Activated naive CD8-positive, alpha-beta T cell treated with anti-CD3 and anti-CD28 coated beads, Interleukin-2, amount 50 U/mL, for 24 hours (primary cell): ENCODE data around the gene TTBK2.
"Not testable (repeated sequence)": the region's sequence is repeated elsewhere in the genome, so short reads cannot be mapped to it uniquely, and the experiment has no call there.

Experiments
- ATAC-seq: fragments of 150-1000 bp; cut with Tn5 transposase; one replicate; pipeline ENCODE4 v1.10.0; 2021
- DNase-seq: peaks from one replicate; pipeline ENCODE4 v3.0.0; 2021
- H3K27ac Mint-ChIP-seq: one replicate; pipeline ENCODE4 v1.8.0; 2021; ENCODE audit warnings: mild to moderate bottlenecking, mixed read lengths
- H3K27me3 Mint-ChIP-seq: one replicate; pipeline ENCODE4 v1.8.0; 2021; ENCODE audit warnings: mixed read lengths
- H3K36me3 Mint-ChIP-seq: one replicate; pipeline ENCODE4 v1.8.0; 2021; ENCODE audit warnings: low read depth, mixed read lengths
- H3K4me1 Mint-ChIP-seq: one replicate; pipeline ENCODE4 v1.8.0; 2021; ENCODE audit warnings: mixed read lengths
- H3K4me3 Mint-ChIP-seq: one replicate; pipeline ENCODE4 v1.8.0; 2021; ENCODE audit warnings: mild to moderate bottlenecking, moderate library complexity, mixed read lengths
- H3K9me3 Mint-ChIP-seq: one replicate; pipeline ENCODE4 v1.8.0; 2021; ENCODE audit warnings: mixed read lengths

The TTBK2 gene

GRCh38 chr15:42919799-42920518 lies 619 bp downstream of the TTBK2 start:
- no peaks in the 10 kb centered on the region for H3K9me3 Mint-ChIP-seq
- H3K4me1 Mint-ChIP-seq, result peaks cover 38% of the 10 kb centered on the region
- peak overlapping the region; percentile 88 for H3K4me3 Mint-ChIP-seq
- no peaks in the 10 kb centered on the region for H3K27me3 Mint-ChIP-seq
- peak overlapping the region; percentile 80 for H3K27ac Mint-ChIP-seq
- ATAC-seq (peak; percentile 0), DNase-seq (peak; percentile 50)
- H3K36me3 Mint-ChIP-seq, result peaks cover 1% of the 10 kb centered on the region

GRCh38 chr15:42919308-42919707 lies 1.3 kb downstream of the TTBK2 start:
- H3K4me1 Mint-ChIP-seq, result peaks cover 42% of the 10 kb centered on the region
- H3K4me3 Mint-ChIP-seq, result peak overlapping the region; percentile 88
- DNase-seq, result no peak
- no peak for ATAC-seq
- peaks cover 1% of the 10 kb centered on the region for H3K36me3 Mint-ChIP-seq
- no peaks in the 10 kb centered on the region for H3K27me3 Mint-ChIP-seq
- no peak overlapping the region for H3K27ac Mint-ChIP-seq
- no peaks in the 10 kb centered on the region for H3K9me3 Mint-ChIP-seq

- ATAC-seq (no peak), DNase-seq (no peak)
- Mint-ChIP-seq H3K4me3 (no peak overlapping the region), H3K9me3 (no peaks in the 10 kb centered on the region), H3K27ac (no peak overlapping the region), H3K36me3 (peaks cover 1% of the 10 kb centered on the region), H3K27me3 (no peaks in the 10 kb centered on the region), H3K4me1 (peaks cover 42% of the 10 kb centered on the region)
Observed at GRCh38 chr15:42918047-42918446, 2.5 kb downstream of the TTBK2 start.

GRCh38 chr15:42915654-42916315 lies 4.8 kb downstream of the TTBK2 start:
- H3K4me1 Mint-ChIP-seq, result peaks cover 33% of the 10 kb centered on the region
- H3K4me3 Mint-ChIP-seq, result no peak overlapping the region
- peaks cover under 1% of the 10 kb centered on the region for H3K36me3 Mint-ChIP-seq
- H3K27ac Mint-ChIP-seq, result peak overlapping the region; percentile 59
- H3K9me3 Mint-ChIP-seq, result no peaks in the 10 kb centered on the region
- DNase-seq (no peak), ATAC-seq (no peak)
- no peaks in the 10 kb centered on the region for H3K27me3 Mint-ChIP-seq

DNA sequence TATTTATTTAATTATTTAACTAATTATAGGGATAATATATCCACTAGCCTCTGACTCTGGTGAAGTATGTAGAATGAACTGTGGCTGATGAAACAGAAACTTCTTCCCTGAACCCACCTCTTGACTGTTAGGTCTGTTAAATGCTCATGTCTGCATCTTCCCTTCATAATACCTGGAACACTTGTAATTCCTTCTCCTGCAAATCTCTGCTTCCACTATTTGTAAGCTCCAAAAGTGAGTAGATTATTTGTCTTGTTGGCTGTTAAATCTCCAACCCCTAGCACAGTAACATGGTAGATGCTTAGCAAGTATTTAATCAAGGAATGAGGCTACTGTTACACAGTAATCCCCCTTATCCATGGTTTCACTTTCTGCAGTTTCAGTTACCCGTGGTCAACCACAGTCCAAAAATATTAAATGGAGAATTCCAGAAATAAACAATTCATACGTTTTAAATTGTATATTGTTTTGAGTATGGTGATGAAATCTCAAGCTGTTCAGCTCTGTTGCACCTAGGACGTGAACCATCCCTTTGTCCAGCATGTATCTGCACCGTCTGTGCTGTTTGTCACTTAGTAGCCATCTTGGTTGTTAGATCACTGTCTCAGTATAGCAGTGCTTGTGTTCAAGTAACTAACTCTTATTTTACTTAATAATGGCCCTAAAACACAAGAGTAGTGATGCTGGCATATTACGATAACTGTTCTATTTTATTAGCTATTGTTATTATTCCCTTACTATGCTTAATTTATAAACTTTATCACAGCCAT lies 5.7 kb downstream of the TTBK2 start:
- Mint-ChIP-seq H3K27me3 (no peaks in the 10 kb centered on the region), H3K27ac (no peak overlapping the region), H3K4me1 (peaks cover 32% of the 10 kb centered on the region), H3K9me3 (no peaks in the 10 kb centered on the region), H3K4me3 (no peak overlapping the region), H3K36me3 (no peaks in the 10 kb centered on the region)
- DNase-seq (no peak), ATAC-seq (peak; percentile 44)

DNA sequence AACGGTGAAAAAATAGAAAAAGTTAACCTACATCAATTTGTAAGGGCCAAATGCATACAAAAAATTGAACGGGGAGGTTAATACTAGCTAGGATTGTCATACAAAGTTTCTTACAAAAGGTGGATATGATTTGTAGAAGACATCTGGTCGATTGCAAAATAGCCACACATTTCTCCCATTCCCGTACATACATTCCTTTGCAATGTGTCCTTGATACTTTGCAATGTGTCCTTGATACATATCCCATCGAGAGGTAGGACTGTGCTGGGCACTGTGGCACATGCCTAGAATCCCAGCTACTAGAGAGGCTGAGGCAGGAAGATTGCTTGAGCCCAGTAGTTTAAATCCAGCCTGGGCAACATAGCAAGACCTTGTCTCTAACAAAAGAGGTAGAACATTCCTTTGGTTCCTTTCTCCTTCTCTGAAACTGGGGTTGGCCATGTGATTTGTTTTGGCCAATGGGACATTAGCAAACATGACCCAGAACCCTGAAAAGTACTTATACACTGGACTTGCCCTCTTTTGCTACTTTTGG lies 9.5 kb downstream of the TTBK2 start:
- H3K27ac Mint-ChIP-seq, result no peak overlapping the region
- no peak for ATAC-seq
- no peak for DNase-seq
- no peak overlapping the region for H3K4me3 Mint-ChIP-seq
- no peaks in the 10 kb centered on the region for H3K36me3 Mint-ChIP-seq
- no peaks in the 10 kb centered on the region for H3K27me3 Mint-ChIP-seq
- peaks cover 14% of the 10 kb centered on the region for H3K4me1 Mint-ChIP-seq
- H3K9me3 Mint-ChIP-seq, result no peaks in the 10 kb centered on the region

- no peak for DNase-seq
- no peaks in the 10 kb centered on the region for H3K9me3 Mint-ChIP-seq
- no peak for ATAC-seq
Observed at GRCh38 chr15:42908538-42908937, 12.0 kb downstream of the TTBK2 start.

DNA sequence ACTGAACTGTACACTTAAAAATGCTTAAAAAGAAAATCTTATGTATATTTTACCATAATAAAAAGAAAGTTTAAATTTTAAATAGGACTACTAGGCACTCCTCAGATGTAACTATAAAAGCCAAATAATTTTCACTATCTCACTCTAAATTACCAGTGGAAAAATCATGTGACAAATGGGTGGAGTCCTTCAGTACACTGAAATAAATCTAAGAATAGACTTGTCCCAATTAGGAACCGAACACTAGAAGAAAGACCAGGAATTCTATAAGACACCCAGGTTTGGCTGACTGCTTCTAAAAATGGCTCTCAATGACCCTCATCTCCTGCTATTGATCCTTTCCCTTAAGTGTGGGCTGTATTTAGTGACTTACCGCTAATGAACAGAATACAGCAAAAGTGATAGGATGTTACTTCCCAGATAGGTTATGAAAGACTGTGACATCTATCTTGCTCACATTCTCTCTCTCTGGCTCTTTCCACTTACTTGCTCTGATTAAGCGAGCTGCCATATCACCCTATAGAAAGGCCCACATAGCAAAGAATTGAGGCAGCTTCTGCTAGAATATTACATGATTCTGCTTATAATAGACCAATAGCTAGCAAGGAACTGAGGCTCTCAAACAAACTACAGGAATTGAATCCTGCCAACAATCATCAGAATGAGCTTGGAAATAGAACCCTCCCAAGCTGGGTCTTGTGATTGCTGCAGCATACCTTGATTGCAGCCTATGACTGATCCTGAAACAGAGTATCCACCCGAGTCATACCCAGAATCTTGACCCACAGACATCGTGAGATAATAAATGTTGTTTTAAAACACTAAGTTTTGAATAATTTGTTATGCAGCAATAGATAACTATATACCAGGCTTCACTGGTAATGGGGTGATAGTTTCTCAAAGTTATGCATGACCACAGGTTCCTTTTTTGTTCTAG lies 16.9 kb downstream of the TTBK2 start:
- H3K9me3 Mint-ChIP-seq, result no peaks in the 10 kb centered on the region
- H3K27ac Mint-ChIP-seq, result no peak overlapping the region
- no peaks in the 10 kb centered on the region for H3K27me3 Mint-ChIP-seq
- H3K4me1 Mint-ChIP-seq, result peaks cover 6% of the 10 kb centered on the region
- DNase-seq (no peak), ATAC-seq (no peak)
- H3K36me3 Mint-ChIP-seq, result no peaks in the 10 kb centered on the region
- no peak overlapping the region for H3K4me3 Mint-ChIP-seq

More at GRCh38 chr15:42908538-42908937, 12.0 kb downstream of the TTBK2 start:
- H3K36me3 Mint-ChIP-seq, result no peaks in the 10 kb centered on the region
- no peak overlapping the region for H3K4me3 Mint-ChIP-seq
- H3K27me3 Mint-ChIP-seq, result no peaks in the 10 kb centered on the region
- H3K4me1 Mint-ChIP-seq, result peaks cover 6% of the 10 kb centered on the region
- H3K27ac Mint-ChIP-seq, result no peak overlapping the region

DNA sequence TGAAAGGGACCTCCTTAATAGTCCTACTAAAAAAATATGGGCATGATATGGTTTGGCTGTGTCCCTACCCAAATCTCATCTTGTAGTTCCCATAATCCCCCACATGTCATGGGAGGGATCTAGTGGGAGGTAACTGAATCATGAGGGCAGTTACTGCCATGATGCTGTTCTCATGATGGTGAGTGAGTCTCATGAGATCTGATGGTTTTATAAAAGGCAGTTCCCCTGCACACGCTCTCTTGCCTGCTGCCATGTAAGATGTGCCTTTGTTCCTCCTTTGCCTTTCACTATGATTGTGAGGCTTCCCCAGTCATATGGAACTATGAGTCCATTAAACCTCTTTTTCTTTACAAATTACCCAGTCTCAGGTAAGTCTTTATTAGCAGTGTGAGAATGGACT lies 26.7 kb downstream of the TTBK2 start:
- not testable (repeated sequence) for H3K9me3 Mint-ChIP-seq, H3K4me3 Mint-ChIP-seq, H3K4me1 Mint-ChIP-seq, H3K27ac Mint-ChIP-seq, H3K36me3 Mint-ChIP-seq, H3K27me3 Mint-ChIP-seq, DNase-seq, ATAC-seq

DNA sequence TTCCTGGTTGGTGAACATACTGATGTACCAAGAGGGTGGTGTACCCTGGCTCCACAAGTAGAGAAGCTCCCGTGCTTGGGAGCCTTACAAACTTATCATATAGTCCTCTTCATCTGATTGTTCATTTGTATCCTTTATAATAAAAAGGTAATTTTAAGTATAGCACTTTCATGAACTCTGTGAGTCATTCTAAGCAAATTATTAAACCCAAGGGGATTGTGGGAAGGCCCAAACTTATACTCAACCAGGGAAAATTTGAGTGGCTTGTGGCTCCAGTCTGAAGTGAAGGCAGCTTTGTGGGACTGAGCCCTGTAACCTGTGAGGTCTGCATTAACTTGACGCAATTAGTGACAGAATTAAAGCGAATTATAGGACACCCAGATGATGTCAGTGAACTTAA lies 29.0 kb downstream of the TTBK2 start:
- Mint-ChIP-seq H3K4me1 (peaks cover 8% of the 10 kb centered on the region), H3K27me3 (no peaks in the 10 kb centered on the region), H3K27ac (peak overlapping the region; percentile 8), H3K4me3 (no peak overlapping the region), H3K9me3 (peaks cover 8% of the 10 kb centered on the region), H3K36me3 (peaks cover 7% of the 10 kb centered on the region)
- ATAC-seq (peak; percentile 71), DNase-seq (no peak)

DNA sequence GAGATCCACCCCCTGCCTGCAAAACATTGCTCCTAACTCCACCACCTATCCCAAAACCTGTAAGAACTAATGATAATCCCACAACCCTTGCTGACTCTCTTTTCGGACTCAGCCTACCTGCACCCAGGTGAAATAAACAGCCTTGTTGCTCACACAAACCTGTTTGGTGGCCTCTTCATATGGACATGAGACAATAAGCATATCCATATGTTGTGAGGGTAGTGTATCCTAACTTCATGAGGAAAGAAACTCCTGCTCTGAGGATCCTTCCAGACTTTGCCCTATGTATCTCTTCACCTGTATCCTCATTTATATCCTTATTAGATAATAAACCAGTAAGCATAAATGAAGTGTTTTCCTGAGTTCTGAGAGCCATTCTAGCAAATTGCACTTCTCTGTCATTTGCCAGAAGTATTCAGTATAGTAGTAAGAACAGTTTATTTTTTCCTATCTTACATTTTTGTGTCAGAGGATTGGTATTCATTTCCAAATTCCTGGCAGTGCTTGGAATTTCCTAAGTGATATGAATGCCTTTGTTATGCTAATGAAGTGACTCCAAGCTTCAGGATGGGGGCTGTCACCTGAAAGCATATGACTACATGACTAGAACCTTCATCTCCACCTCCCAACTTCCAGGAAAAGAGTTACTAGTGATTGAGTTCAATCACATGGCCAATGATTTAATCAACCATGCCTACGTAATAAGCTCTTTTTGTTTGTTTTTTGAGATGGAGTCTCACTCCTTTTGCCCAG lies 30.2 kb downstream of the TTBK2 start:
- no peaks in the 10 kb centered on the region for H3K27me3 Mint-ChIP-seq
- DNase-seq (no peak), ATAC-seq (no peak)
- H3K9me3 Mint-ChIP-seq, result peaks cover 18% of the 10 kb centered on the region
- H3K27ac Mint-ChIP-seq, result no peak overlapping the region
- peaks cover 5% of the 10 kb centered on the region for H3K4me1 Mint-ChIP-seq
- no peak overlapping the region for H3K4me3 Mint-ChIP-seq
- H3K36me3 Mint-ChIP-seq, result peaks cover 7% of the 10 kb centered on the region

- ATAC-seq, H3K36me3 Mint-ChIP-seq, H3K4me3 Mint-ChIP-seq, H3K4me1 Mint-ChIP-seq, H3K27ac Mint-ChIP-seq, H3K27me3 Mint-ChIP-seq, DNase-seq: not testable (repeated sequence)
- H3K9me3 Mint-ChIP-seq, result peaks cover 24% of the 10 kb centered on the region
Observed at GRCh38 chr15:42887384-42887783, 33.2 kb downstream of the TTBK2 start.

DNA sequence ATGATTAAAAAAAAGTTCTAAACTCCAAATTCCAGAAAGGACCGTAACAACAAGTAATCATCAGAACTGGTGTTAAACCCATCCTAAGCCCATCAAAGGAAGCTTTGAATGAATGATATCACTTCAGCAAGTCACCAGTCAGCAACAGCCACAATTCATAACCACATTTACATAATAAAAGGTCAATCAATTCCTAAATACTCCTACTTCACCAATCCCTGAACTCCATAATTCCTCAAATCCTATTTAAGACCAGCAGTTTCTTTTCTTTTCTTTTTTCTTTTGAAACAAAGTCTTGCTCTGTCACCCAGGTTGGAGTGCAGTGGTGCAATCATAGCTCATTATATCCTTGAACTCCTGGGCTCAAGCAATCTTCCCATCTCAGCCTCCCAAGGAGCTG lies 40.5 kb downstream of the TTBK2 start:
- H3K4me3 Mint-ChIP-seq, result no peak overlapping the region
- no peak for ATAC-seq
- no peaks in the 10 kb centered on the region for H3K27me3 Mint-ChIP-seq
- DNase-seq, result no peak
- no peak overlapping the region for H3K27ac Mint-ChIP-seq
- H3K4me1 Mint-ChIP-seq, result no peaks in the 10 kb centered on the region
- H3K9me3 Mint-ChIP-seq, result peaks cover 11% of the 10 kb centered on the region
- peaks cover 3% of the 10 kb centered on the region for H3K36me3 Mint-ChIP-seq
